Stomach (tissue), 4 donors: ENCODE results near the gene GPR179.

Experiments used
- CTCF ChIP-seq, 7 experiments: fragments of 450-650 bp in 4 of 7; fragments of 200-600 bp in 3 of 7; sonication (generic) in 3 of 7; IDR thresholded peaks; one replicate each; pipeline ENCODE4 v1.5.1; 2016 to 2019; ENCODE audit warnings: antibody characterized with exemption in 7 of 7, control low read depth in 2 of 7, mild to moderate bottlenecking in 1 of 7
- EP300 ChIP-seq: sonication (generic); formaldehyde crosslinking; IDR thresholded peaks from one replicate; pipeline ENCODE4 v1.6.1; 2017; ENCODE audit warnings: antibody characterized with exemption
- POLR2AphosphoS5 ChIP-seq, 3 donors: sonication (generic); formaldehyde crosslinking; IDR thresholded peaks; one replicate each; pipeline ENCODE4 v1.6.1; 2016; ENCODE audit warnings: antibody characterized with exemption in 3 of 3

- TF ChIP-seq CTCF (IDR thresholded peaks at IDR 0.05) (no peak), POLR2AphosphoS5 (IDR thresholded peaks at IDR 0.05) (no peak), EP300 (no peak)
Measured at GRCh38 chr17:38369124-38369886, 25.5 kb upstream of the GPR179 start.
